Epidermal melanocyte (primary cell): Measurements from ENCODE around the gene PPARA.

Experiments used
- DNase-seq: peaks from one replicate; pipeline ENCODE4 v3.0.0; 2011; ENCODE audit warnings: low spot score; ENCODE audit not compliant: insufficient read length

The PPARA gene

GRCh38 chr22:46150034-46150654, at the start of gene PPARA:
TSS of gene PPARA (plus strand) at chr22:46150526. CDS start at chr22:46198384, 47,858 bp downstream.
- peak; percentile 95 for DNase-seq

GRCh38 chr22:46102159-46102558, 48.2 kb upstream of the PPARA start:
- no peak for DNase-seq

DNA sequence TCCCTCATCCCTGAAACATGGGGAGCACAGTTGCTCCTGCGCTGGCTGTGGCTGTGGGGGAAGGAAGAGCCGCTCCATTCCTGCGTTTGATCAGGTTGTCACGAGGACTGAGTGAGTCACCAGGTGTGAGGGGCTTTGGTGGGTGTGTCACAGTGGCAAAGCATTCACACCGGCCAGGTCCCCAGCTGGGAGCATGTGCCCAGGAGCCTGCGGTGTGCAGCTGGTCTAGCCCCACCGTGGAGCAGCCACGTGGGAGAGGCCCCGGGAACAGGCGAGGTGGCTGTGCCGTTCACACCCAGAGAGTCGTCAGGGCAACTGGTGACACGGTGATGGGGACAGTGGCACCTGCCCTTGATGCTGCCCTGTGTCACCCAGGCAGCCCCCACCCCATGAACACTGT, 47.6 kb upstream of the PPARA start:
- no peak for DNase-seq

- DNase-seq, result no peak
Observed at GRCh38 chr22:46103181-46103580, 47.1 kb upstream of the PPARA start.

GRCh38 chr22:46103664-46104063, 46.7 kb upstream of the PPARA start:
- DNase-seq, result no peak

DNA sequence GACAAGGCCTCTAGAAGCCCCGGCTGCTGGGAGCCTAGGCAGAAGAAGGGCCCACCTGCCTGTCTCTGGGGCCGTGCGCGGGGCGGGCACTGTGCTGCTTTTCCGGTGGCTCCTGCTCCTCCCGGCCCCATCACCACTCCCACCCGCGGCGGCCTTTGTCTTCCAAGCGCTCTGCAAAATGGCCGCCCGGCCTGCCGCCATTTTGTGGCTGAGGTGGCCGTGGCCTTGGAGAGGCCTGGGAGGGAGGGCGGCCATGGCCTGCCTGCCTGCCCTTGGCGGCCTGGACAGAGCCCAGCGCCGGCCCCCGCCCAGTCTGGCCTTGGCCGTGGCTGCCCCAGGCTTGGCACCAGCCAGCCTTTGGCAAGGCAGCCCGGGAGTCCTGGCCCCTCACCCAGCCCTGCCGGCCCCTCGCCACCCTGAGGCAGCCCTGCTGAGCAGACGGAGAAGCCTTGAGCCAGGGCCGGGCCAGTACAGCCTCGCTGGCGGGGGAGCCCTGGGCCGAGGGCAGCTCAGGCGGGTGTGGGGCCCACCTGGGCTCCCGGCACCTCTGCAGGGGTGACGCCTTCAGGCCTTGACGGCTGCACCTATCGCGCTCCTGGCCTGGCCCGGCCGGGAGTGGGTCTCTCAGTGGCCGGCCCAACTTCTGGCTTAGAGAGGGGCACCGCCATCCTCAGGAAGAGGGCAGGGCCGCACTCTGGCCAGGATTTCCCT, 46.0 kb upstream of the PPARA start:
- DNase-seq, result no peak

DNA sequence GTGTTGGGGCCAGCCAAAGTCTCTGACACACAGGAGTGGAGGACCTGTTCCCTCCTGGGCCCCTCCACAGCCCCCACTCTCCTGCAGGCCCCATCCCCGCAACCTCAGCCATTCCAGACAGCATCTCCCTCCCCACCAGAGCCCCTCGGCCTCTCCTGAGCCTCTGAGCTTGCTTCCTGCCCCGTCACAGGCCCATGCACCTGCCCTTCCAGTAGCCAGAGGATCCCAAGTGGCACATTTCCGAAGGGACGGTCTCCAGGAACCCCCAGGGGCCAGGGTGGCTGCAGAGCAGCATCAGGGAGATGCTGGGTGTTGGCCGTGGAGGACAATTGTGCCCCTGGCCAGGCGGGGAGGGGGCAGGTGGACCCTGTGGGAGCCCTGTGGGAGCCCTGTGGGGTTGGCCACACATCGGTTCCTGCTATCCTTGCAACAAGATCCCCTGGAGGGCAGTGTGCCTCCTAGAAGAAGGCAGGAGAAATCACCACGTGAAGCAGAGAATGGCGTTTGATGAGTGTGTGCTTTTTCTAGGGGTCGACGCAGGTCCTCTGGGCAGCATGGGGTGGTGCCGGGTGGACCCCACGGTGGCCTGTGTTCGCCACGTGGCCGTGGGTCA, 45.3 kb upstream of the PPARA start:
- no peak for DNase-seq

DNA sequence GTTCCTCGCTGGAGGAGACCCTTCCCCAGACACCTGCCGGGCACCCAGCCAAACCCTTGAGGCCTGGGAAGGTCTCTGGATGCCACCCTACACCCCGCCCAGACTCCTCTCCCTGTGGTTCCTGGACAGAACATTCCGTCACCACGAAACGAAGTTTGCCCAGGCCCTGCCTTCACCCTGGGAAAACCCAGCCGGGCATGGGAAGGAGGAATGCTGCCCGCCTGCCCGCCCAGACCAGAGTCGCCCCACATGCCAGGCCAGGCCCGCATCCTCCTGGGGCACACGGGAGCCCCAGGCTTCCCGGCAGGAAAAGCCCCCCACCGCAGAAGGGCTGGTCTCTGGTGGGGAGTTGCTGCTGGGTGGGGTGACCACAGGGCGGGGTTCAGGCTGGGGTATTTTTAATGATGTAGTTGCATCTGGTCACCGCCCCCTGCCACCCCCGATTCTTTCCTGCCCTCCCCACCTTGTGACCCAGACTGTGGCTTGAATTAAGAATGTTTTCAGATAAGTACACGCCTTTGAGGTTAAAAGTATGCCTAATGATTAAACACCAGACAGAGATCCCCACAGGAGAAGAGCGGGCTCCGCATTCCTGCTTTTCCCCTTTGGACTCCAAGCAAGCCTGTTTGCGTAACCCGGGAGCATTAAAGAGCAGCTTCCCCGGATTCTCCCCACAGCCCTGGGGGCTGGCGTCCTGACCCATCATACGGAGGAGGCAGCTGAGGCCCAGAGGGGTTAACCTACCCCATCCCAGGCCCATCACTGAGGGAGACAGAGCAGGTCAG, 44.6 kb upstream of the PPARA start:
- peak; percentile 50 for DNase-seq

DNA sequence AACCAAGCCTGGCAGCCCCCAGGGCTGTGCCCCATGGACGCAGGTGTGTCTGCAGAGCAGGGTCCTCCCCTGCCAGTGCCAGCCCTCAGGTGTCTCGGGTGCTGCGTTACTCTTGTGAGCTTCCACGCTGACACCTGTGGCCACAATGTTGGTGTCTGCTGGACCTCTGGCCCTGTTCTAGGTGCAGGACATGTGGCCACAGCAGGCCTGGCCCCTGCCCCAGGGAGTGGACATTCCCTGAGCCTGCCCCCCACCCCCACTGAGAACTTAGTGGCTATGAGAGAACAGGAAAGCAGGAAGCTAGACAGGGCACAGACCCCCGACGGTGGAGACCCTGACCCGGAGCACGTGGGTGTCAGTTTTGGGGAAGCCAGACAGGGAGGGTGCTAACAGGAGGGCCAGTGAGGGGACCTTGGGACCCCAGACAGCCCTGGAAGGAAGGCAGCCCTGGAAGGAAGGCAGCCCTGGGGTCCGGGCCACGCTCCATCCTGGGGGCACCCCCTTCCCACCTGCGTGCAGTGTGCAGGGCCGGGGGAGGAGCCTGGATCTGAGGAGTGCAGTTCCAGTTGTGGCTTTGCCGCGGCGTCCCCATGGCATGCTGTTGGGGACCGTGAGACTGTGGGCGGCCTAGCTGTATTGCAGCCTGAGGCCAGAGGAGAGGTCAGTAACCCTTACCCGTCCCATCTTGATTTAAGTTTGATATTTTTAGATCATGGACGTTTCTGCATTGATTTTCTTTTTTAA, 43.9 kb upstream of the PPARA start:
- DNase-seq, result no peak

DNA sequence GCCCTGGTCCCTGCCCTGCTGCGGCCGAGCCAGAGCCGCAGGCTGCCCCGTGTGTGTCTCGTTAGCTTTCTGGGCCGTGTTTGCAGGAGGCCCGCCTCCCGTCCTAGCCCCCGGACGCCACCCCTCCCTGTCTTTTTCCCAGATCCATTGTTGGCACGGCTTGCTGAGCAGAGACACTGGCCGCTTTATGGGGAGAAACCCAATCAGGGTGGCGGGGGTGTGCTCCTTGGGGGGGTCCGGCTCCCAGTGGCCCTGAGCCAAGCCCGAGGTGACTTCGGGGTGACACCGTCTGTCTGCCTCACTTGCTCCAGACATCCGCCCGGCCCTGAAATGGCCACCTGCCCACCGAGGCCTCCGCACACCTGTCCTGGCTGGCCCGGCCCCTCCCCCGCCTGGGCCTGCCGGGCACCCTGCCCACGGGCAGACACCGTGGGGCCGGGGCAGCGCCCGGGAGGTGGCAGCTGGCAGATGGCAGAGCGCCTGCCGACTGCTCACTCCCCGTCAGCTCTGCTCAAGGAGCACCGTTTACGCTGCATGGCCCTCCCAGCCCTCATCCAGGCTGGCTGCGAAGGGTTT, 43.1 kb upstream of the PPARA start:
- DNase-seq, result no peak

DNA sequence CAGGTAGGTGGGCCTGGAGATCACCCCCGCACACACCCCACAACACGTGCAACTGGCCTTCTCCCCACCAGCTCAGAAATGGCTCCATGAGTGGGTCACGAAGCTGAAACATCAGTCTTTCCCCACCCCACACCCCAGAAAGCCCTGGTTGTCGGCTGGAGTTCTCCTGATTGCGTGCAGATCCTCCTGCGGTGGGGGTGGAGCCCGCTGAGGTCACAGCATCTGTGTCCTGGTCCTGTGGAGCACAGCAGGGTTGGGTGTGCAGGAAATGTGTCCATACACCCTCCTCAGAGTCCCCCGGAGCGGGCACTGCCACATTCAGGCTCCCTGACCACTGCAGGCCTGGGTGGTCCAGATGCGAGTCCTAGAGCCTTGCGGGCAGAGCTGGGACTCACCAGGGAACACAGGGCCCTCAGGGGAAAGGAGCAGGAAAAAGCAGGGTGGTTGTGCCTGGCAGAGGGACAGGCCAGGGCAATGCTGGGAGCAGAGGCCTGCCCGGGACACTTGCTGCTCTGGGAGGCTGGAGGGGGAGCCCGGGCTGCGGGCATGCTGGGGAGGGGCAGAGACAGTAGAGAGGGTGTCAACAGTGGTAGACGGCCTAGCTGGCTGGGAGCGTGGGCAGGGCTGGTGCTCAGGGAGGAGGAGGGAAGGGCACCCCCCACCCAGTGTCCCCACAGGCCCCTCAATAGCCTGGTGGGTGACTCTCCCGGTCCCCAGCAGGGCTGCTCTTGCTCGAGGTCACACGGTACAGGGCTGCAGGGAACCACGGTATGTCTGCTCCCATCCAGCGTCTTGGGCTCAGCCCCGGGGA, 42.4 kb upstream of the PPARA start:
- no peak for DNase-seq

DNA sequence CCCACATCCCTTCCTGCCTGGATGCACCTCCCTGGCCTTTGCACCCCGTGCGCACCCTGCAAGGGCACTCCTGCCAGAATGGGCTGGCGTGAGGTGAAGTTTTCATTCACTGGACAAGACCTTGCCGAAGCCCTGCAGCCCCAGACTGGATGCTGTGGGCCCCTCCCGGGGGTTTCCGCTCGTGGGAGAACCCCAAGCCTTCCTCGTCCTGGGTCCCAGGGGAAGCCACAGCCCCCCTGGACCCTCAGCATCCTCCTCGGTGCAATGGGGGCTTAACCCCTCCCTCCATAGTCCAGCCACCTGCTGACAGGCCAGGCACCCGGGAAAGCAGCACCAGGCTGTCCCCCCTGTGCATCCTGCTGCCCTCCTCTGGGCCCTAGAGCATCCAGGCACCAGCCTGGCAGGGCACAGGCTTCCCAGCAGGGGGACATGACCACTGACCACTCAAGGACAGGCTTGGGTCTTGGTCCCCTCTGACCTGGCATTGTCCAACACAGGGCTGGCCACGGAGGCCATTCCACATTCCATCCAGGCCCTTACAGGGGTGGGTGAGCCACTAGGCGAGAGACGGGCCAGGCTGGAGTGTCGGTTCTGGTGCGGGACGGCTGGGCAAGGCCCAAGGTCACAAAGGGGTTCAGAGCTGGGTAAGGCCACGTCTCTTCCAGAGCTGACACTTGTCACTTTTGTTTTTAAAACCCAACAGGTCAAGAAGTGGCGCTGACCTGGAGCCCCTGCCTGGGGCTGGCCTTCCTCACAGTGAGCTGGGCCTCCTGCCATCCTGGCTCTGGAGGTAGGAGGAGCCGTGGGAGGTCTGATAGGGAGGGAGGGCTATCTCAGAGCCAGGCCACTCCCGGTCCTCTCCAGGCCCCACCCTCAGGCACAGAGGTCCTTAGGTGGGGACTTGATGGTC, 41.5 kb upstream of the PPARA start:
- no peak for DNase-seq

DNA sequence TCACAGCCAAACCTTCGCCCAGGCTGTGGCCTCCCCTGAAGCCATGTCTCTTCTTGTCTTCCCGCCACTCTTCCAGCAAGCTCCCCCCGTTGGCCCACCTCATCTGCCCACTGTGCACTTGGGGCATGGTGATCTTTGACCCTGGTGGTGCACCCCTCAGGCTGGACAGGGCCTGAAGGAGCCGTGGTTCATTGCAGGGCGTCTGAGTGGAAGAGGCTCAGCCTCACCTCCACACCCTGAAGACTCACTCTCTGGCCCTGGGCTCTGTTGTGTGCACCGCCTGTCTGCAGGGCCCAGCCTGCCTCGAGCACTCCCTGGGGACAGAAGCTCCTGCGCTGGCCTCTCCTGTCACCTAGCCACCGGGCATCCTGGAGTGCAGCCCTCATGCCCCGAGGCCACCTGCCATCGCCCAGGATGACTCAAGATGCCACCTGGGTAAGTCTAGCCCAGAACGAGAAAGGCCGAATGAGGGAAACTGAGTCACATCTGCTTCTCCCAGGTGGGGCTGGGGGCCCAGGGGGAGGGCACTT, 40.8 kb upstream of the PPARA start:
- DNase-seq, result no peak

GRCh38 chr22:46110215-46110614, 40.1 kb upstream of the PPARA start:
- DNase-seq, result no peak

- no peak for DNase-seq
Observed at GRCh38 chr22:46111645-46112306, 38.5 kb upstream of the PPARA start.

GRCh38 chr22:46112405-46112804, 37.9 kb upstream of the PPARA start:
- DNase-seq, result no peak

- DNase-seq, result no peak
Observed at GRCh38 chr22:46113110-46113909, 37.0 kb upstream of the PPARA start.
